Measurements from ENCODE around the gene PRRG1.

GRCh38 chrX:37491686-37492085 is 142.5 kb downstream of the PRRG1 start:
- TF ChIP-seq EZH2 (IDR thresholded peaks at IDR 0.05), result no peak
- TF ChIP-seq POLR2AphosphoS5 (IDR thresholded peaks at IDR 0.05; ENCODE audit: borderline replicate concordance, low read depth, low read length), result no peak

All from SK-N-MC (cell line).